Osteoblast (primary cell): Measurements from ENCODE around the gene HMCES. TPM values are rescaled to one million over a fixed set of nuclear protein-coding genes. Genes with fewer than 3 reads are reported as not detected.

Experiments used
- DNase-seq: peaks from one replicate; pipeline ENCODE4 v3.0.0; 2011; ENCODE audit warnings: low spot score, mixed read lengths; ENCODE audit not compliant: insufficient read length; ENCODE audit errors: missing footprints
- H2AFZ ChIP-seq: 2 replicates; pipeline ENCODE4 v1.6.0; 2011; ENCODE audit warnings: mild to moderate bottlenecking, low read length
- H3K27ac ChIP-seq: 2 replicates; pipeline ENCODE4 v1.5.1; 2011; ENCODE audit warnings: mild to moderate bottlenecking, low read depth, low read length, moderate library complexity
- H3K27me3 ChIP-seq: 2 replicates; pipeline ENCODE4 v1.6.0; 2012; ENCODE audit warnings: mild to moderate bottlenecking, control low read depth, inconsistent platforms, low read length, moderate library complexity; ENCODE audit not compliant: insufficient read depth
- H3K36me3 ChIP-seq: 2 replicates; pipeline ENCODE4 v1.5.1; 2011; ENCODE audit warnings: mild to moderate bottlenecking, low read length, control low read depth, moderate library complexity; ENCODE audit not compliant: insufficient read depth
- H3K4me1 ChIP-seq: 2 replicates; pipeline ENCODE4 v1.5.1; 2011; ENCODE audit warnings: mild to moderate bottlenecking, low read length, control low read depth, moderate library complexity; ENCODE audit not compliant: insufficient read depth
- H3K4me2 ChIP-seq: 2 replicates; pipeline ENCODE4 v1.6.0; 2011; ENCODE audit warnings: mild to moderate bottlenecking, low read length; ENCODE audit not compliant: insufficient read depth
- H3K4me3 ChIP-seq: fragments of 200-600 bp; sonication (generic); 3 replicates; pipeline ENCODE4 v1.5.1; 2012; ENCODE audit warnings: mild to moderate bottlenecking, low read length, inconsistent platforms; ENCODE audit not compliant: insufficient read depth
- H3K79me2 ChIP-seq: 2 replicates; pipeline ENCODE4 v1.6.0; 2012; ENCODE audit warnings: mild to moderate bottlenecking, low read length, control low read depth, inconsistent platforms; ENCODE audit not compliant: insufficient read depth
- H3K9me3 ChIP-seq: 2 replicates; pipeline ENCODE4 v1.5.1; 2011; ENCODE audit warnings: low read depth, low read length, control low read depth
- H4K20me1 ChIP-seq: 2 replicates; pipeline ENCODE4 v1.6.0; 2012; ENCODE audit warnings: mild to moderate bottlenecking, low read length, control low read depth; ENCODE audit not compliant: insufficient read depth
- total RNA-seq: library from RNA; depleted of rRNA; stranded (reverse); fragments of >200 nt; gene quantifications from 2 replicates; pipeline ENCODE4 v1.2.3, GENCODE V29; 2012
- TF ChIP-seq, protein P1 (sequence below): IDR thresholded peaks from 2 replicates; pipeline ENCODE4 v1.5.1; 2011; ENCODE audit warnings: mild to moderate bottlenecking, low read depth, low read length, moderate library complexity; ENCODE audit errors: extremely low read depth

Gene HMCES
- total RNA-seq, 1 donor: 10.5 TPM

DNA sequence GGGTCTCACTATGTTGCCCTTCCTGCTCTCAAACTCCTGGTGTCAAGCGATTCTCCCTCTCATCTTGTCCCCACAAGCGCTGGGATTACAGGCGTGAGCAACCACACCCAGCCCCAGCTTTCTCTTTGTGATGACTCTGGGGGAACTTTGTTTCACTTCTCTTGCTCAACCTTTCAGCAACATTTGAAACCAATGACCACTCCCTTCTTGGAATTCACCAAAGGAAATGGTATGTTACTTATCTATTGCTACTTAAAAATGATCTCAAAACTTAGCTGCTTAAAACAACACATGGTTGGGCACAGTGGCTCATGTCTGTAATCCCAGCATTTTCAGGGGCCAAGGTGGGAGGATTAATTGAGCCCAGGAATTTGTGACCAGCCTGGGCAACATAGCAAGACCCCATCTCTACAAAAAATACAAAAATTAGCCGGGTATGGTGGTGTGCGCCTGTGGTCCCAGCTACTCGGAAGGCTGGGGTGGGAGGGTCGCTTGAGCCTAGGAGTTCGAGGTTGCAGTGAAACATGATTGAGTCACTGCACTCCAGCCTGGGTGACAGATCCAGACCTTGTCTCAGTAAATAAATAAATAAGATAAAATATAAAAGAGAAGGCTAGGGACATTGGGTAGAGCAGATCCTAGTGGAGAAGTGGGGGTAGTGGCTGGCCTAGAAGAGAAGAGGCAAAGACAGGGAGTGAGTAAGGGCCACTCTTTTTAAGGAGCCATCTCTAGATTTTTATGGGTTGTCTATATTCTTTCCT, 39.5 kb upstream of the HMCES start:
- Histone ChIP-seq H3K9me3 (no peaks in the 10 kb centered on the region), H3K4me3 (no peak overlapping the region), H2AFZ (no peak overlapping the region), H4K20me1 (no peaks in the 10 kb centered on the region), H3K27me3 (no peaks in the 10 kb centered on the region), H3K79me2 (no peaks in the 10 kb centered on the region), H3K4me2 (no peak overlapping the region), H3K4me1 (no peaks in the 10 kb centered on the region), H3K36me3 (no peaks in the 10 kb centered on the region), H3K27ac (no peak overlapping the region)
- TF ChIP-seq, protein P1, sequence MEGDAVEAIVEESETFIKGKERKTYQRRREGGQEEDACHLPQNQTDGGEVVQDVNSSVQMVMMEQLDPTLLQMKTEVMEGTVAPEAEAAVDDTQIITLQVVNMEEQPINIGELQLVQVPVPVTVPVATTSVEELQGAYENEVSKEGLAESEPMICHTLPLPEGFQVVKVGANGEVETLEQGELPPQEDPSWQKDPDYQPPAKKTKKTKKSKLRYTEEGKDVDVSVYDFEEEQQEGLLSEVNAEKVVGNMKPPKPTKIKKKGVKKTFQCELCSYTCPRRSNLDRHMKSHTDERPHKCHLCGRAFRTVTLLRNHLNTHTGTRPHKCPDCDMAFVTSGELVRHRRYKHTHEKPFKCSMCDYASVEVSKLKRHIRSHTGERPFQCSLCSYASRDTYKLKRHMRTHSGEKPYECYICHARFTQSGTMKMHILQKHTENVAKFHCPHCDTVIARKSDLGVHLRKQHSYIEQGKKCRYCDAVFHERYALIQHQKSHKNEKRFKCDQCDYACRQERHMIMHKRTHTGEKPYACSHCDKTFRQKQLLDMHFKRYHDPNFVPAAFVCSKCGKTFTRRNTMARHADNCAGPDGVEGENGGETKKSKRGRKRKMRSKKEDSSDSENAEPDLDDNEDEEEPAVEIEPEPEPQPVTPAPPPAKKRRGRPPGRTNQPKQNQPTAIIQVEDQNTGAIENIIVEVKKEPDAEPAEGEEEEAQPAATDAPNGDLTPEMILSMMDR: peak; percentile 13
- DNase-seq: no peak

DNA sequence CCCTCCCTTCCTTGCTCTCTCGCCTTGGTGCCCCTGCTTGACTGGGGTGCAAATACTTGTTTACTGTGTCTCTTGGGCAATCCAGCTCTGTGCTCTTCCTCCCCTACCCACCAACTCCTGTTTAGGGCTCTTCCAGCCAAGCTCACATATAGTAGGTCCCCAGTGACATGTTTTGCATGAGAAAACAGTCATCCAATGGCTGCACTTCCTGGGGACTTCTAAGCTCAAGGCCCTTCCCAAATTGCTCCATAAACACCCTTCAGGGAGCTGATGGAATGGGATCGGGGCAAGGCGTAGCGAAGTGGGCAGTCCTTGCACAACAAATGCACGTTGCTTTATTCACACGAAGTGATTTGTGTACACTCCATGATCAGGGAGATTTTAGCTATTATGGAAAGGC, 38.7 kb upstream of the HMCES start:
- no peak overlapping the region for H3K27ac ChIP-seq
- no peaks in the 10 kb centered on the region for H3K36me3 ChIP-seq
- H2AFZ ChIP-seq: no peak overlapping the region
- no peaks in the 10 kb centered on the region for H3K79me2 ChIP-seq
- no peaks in the 10 kb centered on the region for H4K20me1 ChIP-seq
- H3K27me3 ChIP-seq: no peaks in the 10 kb centered on the region
- no peaks in the 10 kb centered on the region for H3K9me3 ChIP-seq
- H3K4me2 ChIP-seq: no peak overlapping the region
- H3K4me3 ChIP-seq: no peak overlapping the region
- TF ChIP-seq, protein P1: no peak
- no peak for DNase-seq
- peaks cover under 1% of the 10 kb centered on the region for H3K4me1 ChIP-seq

DNA sequence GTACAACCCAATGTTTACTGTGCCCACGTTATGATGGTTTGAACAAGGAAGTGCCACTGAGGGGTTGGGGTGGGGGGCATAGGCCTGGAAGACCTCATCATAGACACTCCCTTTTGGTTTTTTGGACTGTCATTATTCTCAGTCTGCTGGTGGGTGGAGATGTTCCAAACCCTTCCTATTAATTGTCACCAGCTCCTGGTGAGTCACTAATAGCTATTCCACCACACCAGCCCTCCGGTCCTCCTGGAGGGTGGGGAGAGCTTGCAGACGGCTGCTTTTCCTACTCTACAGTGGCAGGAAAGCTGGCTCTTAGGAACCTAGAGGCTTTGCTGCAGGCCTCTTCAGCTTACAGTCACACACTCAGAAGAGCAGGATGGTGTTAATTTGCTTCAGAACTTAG, 38.2 kb upstream of the HMCES start:
- peaks cover 3% of the 10 kb centered on the region for H3K79me2 ChIP-seq
- no peaks in the 10 kb centered on the region for H3K9me3 ChIP-seq
- H4K20me1 ChIP-seq: no peaks in the 10 kb centered on the region
- no peak overlapping the region for H3K4me3 ChIP-seq
- H3K27me3 ChIP-seq: no peaks in the 10 kb centered on the region
- TF ChIP-seq, protein P1: no peak
- H3K36me3 ChIP-seq: no peaks in the 10 kb centered on the region
- no peak overlapping the region for H2AFZ ChIP-seq
- no peak overlapping the region for H3K27ac ChIP-seq
- H3K4me2 ChIP-seq: no peak overlapping the region
- peaks cover 5% of the 10 kb centered on the region for H3K4me1 ChIP-seq
- DNase-seq: no peak

DNA sequence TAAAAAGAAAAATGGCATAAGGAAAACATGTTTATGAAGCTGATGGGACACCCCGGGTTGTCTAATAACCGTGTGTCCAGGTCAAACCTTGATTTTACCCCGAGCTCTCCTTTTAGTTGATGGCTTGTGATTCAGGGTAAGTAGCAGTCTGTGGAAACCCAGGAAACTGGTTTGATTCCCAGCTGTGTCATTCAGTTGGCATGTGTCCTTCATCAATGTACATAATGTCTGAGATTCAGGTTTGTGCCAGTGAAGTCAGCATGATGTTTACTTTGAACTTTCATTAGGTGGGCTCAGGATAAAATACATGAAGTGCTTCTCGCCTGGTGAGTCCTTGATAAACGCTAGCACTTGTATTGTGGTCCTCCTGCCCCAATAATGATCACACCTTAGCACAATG, 33.5 kb upstream of the HMCES start:
- no peaks in the 10 kb centered on the region for H3K9me3 ChIP-seq
- H3K4me1 ChIP-seq: peaks cover 15% of the 10 kb centered on the region
- no peaks in the 10 kb centered on the region for H3K27me3 ChIP-seq
- H3K36me3 ChIP-seq: no peaks in the 10 kb centered on the region
- peak overlapping the region; percentile 67 for H2AFZ ChIP-seq
- H3K79me2 ChIP-seq: peaks cover 35% of the 10 kb centered on the region
- DNase-seq: peak; percentile 26
- H3K4me2 ChIP-seq: peak overlapping the region; percentile 70
- H4K20me1 ChIP-seq: no peaks in the 10 kb centered on the region
- H3K27ac ChIP-seq: peak overlapping the region; percentile 79
- peak overlapping the region; percentile 34 for H3K4me3 ChIP-seq
- TF ChIP-seq, protein P1: no peak
